ENCODE data around the gene KIF23.
A peak's percentile ranks its signal among the peaks of the same experiment; 100 is the strongest.

KIF23 gene

DNA sequence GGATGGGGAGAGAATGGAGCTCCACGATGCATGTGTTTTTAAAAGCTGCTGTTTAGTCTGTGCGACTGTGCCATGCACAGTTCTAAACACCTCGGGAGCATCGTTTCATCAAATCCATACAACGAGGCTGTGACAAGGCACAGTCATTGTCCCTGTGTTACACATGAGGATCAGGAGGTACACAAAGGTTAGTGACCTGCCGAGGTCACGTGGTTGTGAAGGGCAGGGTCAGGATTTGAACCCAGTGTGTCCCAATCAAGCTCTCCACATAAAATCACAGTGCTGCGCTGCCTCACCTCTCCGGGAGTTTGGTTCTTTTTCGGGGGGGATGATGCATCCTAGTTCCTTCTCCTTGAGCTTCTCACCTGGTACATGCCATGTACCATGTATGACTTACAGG, 18.7 kb upstream of the KIF23 start:
- no peak for DNase-seq (ENCODE audit: insufficient read length, low spot score)
- TF ChIP-seq, protein P1, sequence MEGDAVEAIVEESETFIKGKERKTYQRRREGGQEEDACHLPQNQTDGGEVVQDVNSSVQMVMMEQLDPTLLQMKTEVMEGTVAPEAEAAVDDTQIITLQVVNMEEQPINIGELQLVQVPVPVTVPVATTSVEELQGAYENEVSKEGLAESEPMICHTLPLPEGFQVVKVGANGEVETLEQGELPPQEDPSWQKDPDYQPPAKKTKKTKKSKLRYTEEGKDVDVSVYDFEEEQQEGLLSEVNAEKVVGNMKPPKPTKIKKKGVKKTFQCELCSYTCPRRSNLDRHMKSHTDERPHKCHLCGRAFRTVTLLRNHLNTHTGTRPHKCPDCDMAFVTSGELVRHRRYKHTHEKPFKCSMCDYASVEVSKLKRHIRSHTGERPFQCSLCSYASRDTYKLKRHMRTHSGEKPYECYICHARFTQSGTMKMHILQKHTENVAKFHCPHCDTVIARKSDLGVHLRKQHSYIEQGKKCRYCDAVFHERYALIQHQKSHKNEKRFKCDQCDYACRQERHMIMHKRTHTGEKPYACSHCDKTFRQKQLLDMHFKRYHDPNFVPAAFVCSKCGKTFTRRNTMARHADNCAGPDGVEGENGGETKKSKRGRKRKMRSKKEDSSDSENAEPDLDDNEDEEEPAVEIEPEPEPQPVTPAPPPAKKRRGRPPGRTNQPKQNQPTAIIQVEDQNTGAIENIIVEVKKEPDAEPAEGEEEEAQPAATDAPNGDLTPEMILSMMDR (IDR thresholded peaks at IDR 0.05; ENCODE audit: insufficient read depth, missing control alignments): no peak
- no peak for FAIRE-seq

DNA sequence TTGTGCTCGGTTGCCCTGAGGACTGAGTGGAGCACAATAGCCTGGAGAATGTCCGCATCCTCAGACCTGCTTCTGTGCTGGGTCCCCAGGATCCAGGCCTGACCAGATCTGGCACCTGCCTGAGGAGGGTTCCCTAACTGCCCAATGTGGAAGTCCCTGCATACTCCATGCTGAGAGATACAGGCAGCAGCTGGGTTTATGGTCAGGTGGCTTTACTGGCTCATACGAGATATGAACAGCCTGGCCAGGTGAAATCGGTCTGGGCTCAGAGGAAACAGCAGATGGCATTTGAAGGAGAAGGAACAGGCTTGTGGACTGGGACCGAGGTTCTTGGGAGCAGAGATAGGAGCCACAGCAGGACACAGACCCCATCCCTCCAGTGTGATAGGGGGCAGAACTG, 18.2 kb upstream of the KIF23 start:
- FAIRE-seq (no peak), DNase-seq (ENCODE audit: insufficient read length, low spot score) (no peak)
- TF ChIP-seq, protein P1 (IDR thresholded peaks at IDR 0.05; ENCODE audit: insufficient read depth, missing control alignments): no peak

GRCh38 chr15:69398491-69398891, 15.7 kb upstream of the KIF23 start:
- TF ChIP-seq, protein P1 (IDR thresholded peaks at IDR 0.05; ENCODE audit: insufficient read depth, missing control alignments): no peak
- no peak for DNase-seq (ENCODE audit: insufficient read length, low spot score)
- no peak for FAIRE-seq

- no peak for FAIRE-seq
- no peak for DNase-seq (ENCODE audit: insufficient read length, low spot score)
- TF ChIP-seq, protein P1 (IDR thresholded peaks at IDR 0.05; ENCODE audit: insufficient read depth, missing control alignments): no peak
Measured at GRCh38 chr15:69400850-69401249, 13.3 kb upstream of the KIF23 start.

GRCh38 chr15:69402816-69403215, 11.3 kb upstream of the KIF23 start:
- DNase-seq (ENCODE audit: insufficient read length, low spot score): no peak
- no peak for FAIRE-seq
- TF ChIP-seq, protein P1 (IDR thresholded peaks at IDR 0.05; ENCODE audit: insufficient read depth, missing control alignments): no peak

DNA sequence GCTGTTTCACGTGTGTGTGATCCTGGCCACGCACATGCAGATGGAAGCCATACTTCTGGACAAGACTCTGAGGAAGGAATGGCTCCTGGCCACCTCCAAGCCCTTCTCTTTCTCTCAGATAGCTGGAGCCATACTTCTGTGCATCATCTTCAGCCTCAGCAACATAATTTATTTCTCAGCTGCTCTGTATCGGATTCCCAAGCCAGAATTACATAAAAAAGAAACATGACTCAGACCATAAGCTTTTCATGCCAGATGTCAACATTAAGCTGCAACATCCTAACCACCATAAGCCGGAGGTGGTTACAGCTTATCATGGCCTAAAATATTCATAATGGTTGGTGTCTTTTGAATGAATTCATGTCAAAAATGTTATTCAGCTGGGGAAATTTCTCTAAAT, 10.6 kb upstream of the KIF23 start:
- DNase-seq (ENCODE audit: insufficient read length, low spot score) (no peak), FAIRE-seq (peak; percentile 58)
- TF ChIP-seq, protein P1 (IDR thresholded peaks at IDR 0.05; ENCODE audit: insufficient read depth, missing control alignments): no peak

DNA sequence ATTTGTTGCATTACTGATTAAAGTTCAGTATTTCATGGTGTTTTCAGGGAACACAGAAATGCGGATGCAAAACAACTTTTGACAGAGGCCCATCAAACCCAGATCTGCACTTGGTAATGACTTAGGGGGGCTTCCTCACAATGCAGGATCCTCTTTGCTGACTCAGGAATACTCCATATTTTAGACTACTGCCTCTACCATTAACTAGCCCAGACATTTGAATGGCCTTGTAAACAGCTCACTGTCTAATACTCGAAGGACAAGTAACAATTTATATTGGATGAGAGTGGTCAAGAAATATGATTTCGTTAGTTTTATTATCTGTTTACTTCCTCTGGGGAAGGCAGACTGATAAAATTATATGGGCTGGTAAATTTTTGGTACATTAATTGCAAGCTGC, 9.0 kb upstream of the KIF23 start:
- DNase-seq (ENCODE audit: insufficient read length, low spot score) (no peak), FAIRE-seq (no peak)
- TF ChIP-seq, protein P1 (IDR thresholded peaks at IDR 0.05; ENCODE audit: insufficient read depth, missing control alignments): no peak

All from D721Med (cell line).